GM10847 (cell line): Measurements from ENCODE around the gene MTIF2.

Source experiments
- POLR2A ChIP-seq: IDR thresholded peaks from 2 replicates; pipeline ENCODE4 v1.6.1; 2011; ENCODE audit not compliant: insufficient read length; ENCODE audit errors: extremely low read depth

Gene MTIF2

DNA sequence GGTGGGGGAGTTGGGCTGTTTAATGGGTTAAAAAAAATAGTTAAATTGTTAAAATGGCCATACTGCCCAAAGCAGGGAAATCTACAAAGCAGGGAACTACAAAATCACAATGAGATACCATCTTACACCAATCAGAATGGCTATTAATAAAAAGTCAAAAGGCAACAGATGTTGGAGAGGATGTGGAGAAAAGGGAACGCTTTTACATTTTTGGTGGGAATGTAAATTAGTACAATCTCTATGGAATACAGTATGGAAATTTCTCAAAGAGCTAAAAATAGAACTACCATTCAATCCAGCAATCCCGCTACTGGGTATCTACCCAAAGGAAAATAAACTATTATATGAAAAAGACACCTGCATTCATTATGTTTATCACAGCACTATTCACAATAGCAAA is 64.1 kb downstream of the MTIF2 start:
- TF ChIP-seq POLR2A: no peak

DNA sequence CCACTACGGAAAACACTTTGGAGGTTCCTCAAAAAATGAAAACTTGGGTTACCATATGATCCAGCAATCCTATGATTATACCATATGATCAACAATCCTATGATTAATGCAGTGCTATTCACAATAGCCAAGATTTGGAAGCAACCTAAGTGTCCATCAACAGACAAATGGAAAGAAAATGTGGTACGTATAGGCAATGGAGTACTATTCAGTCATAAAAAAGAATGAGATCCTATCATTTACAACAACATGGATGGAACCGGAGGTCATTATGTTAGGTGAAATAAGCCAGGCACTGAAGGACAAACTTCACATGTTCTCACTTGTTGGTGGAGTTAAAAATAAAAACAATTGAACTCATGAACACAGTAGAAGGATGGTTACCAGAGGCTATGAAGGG is 64.5 kb downstream of the MTIF2 start:
- no peak for TF ChIP-seq POLR2A

- TF ChIP-seq POLR2A: no peak
Measured at GRCh38 chr2:55200416-55200815, 68.6 kb downstream of the MTIF2 start.

DNA sequence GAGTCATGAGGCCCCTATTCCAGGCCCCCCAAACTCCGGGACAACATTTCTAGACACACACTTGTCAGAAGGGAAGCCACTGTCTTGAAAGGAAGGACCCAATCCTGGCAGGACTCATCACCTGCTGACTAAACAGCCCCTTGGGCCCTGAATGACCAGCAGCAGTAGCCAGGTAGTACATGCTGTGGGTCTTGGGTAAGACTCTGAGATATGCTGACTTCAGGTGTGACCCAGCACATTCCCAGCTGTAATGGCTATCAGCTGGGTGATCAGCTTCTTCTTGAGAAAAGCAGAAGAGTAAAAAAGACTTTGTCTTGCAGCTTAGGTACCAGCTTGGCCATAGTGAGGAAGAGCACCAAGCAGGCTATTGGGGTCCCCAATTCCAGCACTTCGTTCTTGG is 72.5 kb downstream of the MTIF2 start:
- no peak for TF ChIP-seq POLR2A
